SU-DHL-6 (cell line): ENCODE results near the gene FUCA1.

Source experiments
- H2AFZ ChIP-seq: fragments of 200-600 bp; sonication (generic); 2 replicates; pipeline ENCODE4 v1.6.1; 2014; ENCODE audit warnings: low read depth, mild to moderate bottlenecking, moderate library complexity, mixed read lengths, antibody characterized with exemption, low read length; ENCODE audit not compliant: severe bottlenecking
- H3F3A ChIP-seq: fragments of 200-600 bp; shearing (Covaris generic); 2 replicates; pipeline ENCODE4 v1.6.0; 2016; ENCODE audit warnings: antibody characterized with exemption, mild to moderate bottlenecking; ENCODE audit not compliant: insufficient read depth
- H3K27ac ChIP-seq: fragments of 200-600 bp; sonication (generic); 2 replicates; pipeline ENCODE4 v1.5.1; 2016; ENCODE audit warnings: low read depth, mild to moderate bottlenecking, low read length, moderate library complexity, mixed read lengths
- H3K27me3 ChIP-seq: fragments of 200-600 bp; sonication (generic), shearing (Covaris generic); 2 replicates; pipeline ENCODE4 v1.6.0; 2014; ENCODE audit warnings: mild to moderate bottlenecking, low read length
- H3K36me3 ChIP-seq: fragments of 200-600 bp; sonication (generic); 2 replicates; pipeline ENCODE4 v1.6.1; 2014; ENCODE audit warnings: mild to moderate bottlenecking, low read length, mixed read lengths
- H3K4me2 ChIP-seq: fragments of 300-600, 200-600 bp; shearing (Covaris generic), sonication (generic); 2 replicates; pipeline ENCODE4 v1.6.0; 2014; ENCODE audit warnings: low read length, low read depth, mild to moderate bottlenecking; ENCODE audit not compliant: poor library complexity, severe bottlenecking
- H3K4me3 ChIP-seq: fragments of 200-600 bp; sonication (generic); 2 replicates; pipeline ENCODE4 v1.5.1; 2014; ENCODE audit warnings: antibody characterized with exemption, low read length, mild to moderate bottlenecking, mixed read lengths; ENCODE audit not compliant: insufficient read depth, poor library complexity, severe bottlenecking
- H3K79me2 ChIP-seq: fragments of 200-600 bp; sonication (generic); 2 replicates; pipeline ENCODE4 v1.6.1; 2014; ENCODE audit warnings: mild to moderate bottlenecking, low read length, moderate library complexity; ENCODE audit not compliant: insufficient read depth
- H3K9ac ChIP-seq: fragments of 200-600 bp; sonication (generic); 2 replicates; pipeline ENCODE4 v1.7.0; 2014; ENCODE audit warnings: mild to moderate bottlenecking, low read length
- H3K9me2 ChIP-seq: fragments of 200-600 bp; sonication (generic); replicated peaks from 2 replicates; pipeline ENCODE4 v1.6.1; 2014; ENCODE audit warnings: low read length; ENCODE audit not compliant: insufficient read depth
- H3K9me3 ChIP-seq: fragments of 200-600 bp; sonication (generic); 2 replicates; pipeline ENCODE4 v1.6.1; 2014; ENCODE audit warnings: low read length, mixed read lengths; ENCODE audit not compliant: insufficient read depth
- H4K20me1 ChIP-seq: fragments of 200-600 bp; sonication (generic); 2 replicates; pipeline ENCODE4 v1.6.1; 2014; ENCODE audit warnings: low read depth, mild to moderate bottlenecking, antibody characterized with exemption, low read length, moderate library complexity, mixed read lengths
- EZH2phosphoT487 ChIP-seq: fragments of 200-600 bp; sonication (generic), shearing (Covaris generic); conservative IDR thresholded peaks from 2 replicates; pipeline ENCODE4 v1.6.1; 2018; ENCODE audit warnings: mild to moderate bottlenecking, antibody characterized with exemption, low read length, moderate library complexity, mixed read lengths
- TF ChIP-seq, protein P1 (sequence below): fragments of 200-600 bp; sonication (generic); IDR thresholded peaks from one replicate; pipeline ENCODE4 v1.5.1; 2017; ENCODE audit warnings: antibody characterized with exemption, mild to moderate bottlenecking, low read length, moderate library complexity; ENCODE audit not compliant: insufficient read depth, poor library complexity, severe bottlenecking

FUCA1 gene

DNA sequence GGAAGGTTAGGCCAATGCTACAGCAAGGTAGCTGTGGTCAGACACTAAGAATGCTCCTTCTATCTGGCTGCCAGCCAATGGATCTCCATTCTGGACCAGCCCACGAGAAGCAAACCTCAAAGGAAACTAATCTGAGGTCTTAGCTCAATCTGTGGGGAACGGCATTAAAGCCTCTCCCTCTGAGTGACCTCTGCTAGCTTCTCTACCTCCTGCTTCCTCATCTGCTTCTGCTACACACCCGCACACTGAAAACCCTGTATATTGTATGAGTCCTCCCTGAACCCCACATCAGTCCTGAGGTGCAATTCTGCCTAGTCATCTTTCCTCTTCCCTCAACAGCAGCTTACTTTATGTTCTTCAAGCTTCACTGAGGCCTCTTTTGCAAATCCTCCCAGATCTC, 60.6 kb downstream of the FUCA1 start:
- no peak overlapping the region for H3K4me2 ChIP-seq
- no peaks in the 10 kb centered on the region for H3K27me3 ChIP-seq
- H3K79me2 ChIP-seq: no peaks in the 10 kb centered on the region
- H3K36me3 ChIP-seq: no peaks in the 10 kb centered on the region
- H3K27ac ChIP-seq: no peak overlapping the region
- no peak overlapping the region for H3K9ac ChIP-seq
- TF ChIP-seq, protein P1, sequence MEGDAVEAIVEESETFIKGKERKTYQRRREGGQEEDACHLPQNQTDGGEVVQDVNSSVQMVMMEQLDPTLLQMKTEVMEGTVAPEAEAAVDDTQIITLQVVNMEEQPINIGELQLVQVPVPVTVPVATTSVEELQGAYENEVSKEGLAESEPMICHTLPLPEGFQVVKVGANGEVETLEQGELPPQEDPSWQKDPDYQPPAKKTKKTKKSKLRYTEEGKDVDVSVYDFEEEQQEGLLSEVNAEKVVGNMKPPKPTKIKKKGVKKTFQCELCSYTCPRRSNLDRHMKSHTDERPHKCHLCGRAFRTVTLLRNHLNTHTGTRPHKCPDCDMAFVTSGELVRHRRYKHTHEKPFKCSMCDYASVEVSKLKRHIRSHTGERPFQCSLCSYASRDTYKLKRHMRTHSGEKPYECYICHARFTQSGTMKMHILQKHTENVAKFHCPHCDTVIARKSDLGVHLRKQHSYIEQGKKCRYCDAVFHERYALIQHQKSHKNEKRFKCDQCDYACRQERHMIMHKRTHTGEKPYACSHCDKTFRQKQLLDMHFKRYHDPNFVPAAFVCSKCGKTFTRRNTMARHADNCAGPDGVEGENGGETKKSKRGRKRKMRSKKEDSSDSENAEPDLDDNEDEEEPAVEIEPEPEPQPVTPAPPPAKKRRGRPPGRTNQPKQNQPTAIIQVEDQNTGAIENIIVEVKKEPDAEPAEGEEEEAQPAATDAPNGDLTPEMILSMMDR: no peak
- no peak for TF ChIP-seq EZH2phosphoT487
- no peak overlapping the region for H3K4me3 ChIP-seq
- H3K9me3 ChIP-seq: no peaks in the 10 kb centered on the region
- no peak overlapping the region for H2AFZ ChIP-seq
- H4K20me1 ChIP-seq: no peaks in the 10 kb centered on the region
- no peaks in the 10 kb centered on the region for H3K9me2 ChIP-seq
- no peaks in the 10 kb centered on the region for H3F3A ChIP-seq

DNA sequence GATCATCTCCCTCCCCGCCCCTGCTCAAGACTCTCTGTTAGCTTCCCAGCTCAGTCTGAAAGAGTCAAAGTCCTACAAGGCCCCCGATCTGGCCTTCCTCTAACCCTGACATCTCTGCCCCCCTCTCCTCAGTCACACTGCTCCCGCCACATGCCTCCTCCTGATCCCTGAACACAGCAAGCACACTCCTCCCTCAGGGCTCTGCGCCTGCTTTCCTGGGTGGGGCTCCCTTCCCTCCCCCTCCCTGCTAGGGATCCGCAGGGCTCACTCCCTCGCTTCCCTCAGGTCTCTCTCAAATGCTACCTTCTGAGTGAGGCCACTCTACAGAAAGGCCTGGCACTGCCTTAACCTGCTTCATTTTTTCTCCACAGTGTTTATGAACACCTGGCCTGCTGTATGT, 61.8 kb downstream of the FUCA1 start:
- Histone ChIP-seq H3K9me3 (no peaks in the 10 kb centered on the region), H3F3A (no peaks in the 10 kb centered on the region; the same call in 1 of the 2 replicates), H3K27ac (no peak overlapping the region), H4K20me1 (no peaks in the 10 kb centered on the region), H3K79me2 (no peaks in the 10 kb centered on the region), H3K9me2 (no peaks in the 10 kb centered on the region), H3K4me2 (no peak overlapping the region), H3K27me3 (no peaks in the 10 kb centered on the region), H2AFZ (no peak overlapping the region), H3K9ac (no peak overlapping the region), H3K36me3 (no peaks in the 10 kb centered on the region), H3K4me3 (no peak overlapping the region)
- TF ChIP-seq, protein P1: no peak
- no peak for TF ChIP-seq EZH2phosphoT487

- no peak overlapping the region for H3K9ac ChIP-seq
- H3K36me3 ChIP-seq: no peaks in the 10 kb centered on the region
- no peaks in the 10 kb centered on the region for H3K79me2 ChIP-seq
- H3F3A ChIP-seq: no peaks in the 10 kb centered on the region; the same call in 1 of the 2 replicates
- H3K27ac ChIP-seq: no peak overlapping the region
- no peaks in the 10 kb centered on the region for H3K9me2 ChIP-seq
- no peaks in the 10 kb centered on the region for H4K20me1 ChIP-seq
- H3K4me3 ChIP-seq: no peak overlapping the region
- TF ChIP-seq, protein P1: no peak
- TF ChIP-seq EZH2phosphoT487: no peak
- no peak overlapping the region for H2AFZ ChIP-seq
- no peak overlapping the region for H3K4me2 ChIP-seq
- H3K27me3 ChIP-seq: no peaks in the 10 kb centered on the region
- no peaks in the 10 kb centered on the region for H3K9me3 ChIP-seq
Observed at GRCh38 chr1:23805025-23805424, 63.1 kb downstream of the FUCA1 start.
